Islet of Langerhans (tissue), 1 donor: Measurements from ENCODE around the gene GET4.
"Not testable (repeated sequence)": the region's sequence is repeated elsewhere in the genome, so short reads cannot be mapped to it uniquely, and the experiment has no call there.

Source experiments
- FAIRE-seq: peaks from one replicate; lab custom pipeline; 2011; peaks lifted over from hg19 to GRCh38; lab: Jason Lieb, UNC

The GET4 gene

GRCh38 chr7:846958-847650 is 29.2 kb upstream of the GET4 start:
- not testable (repeated sequence) for FAIRE-seq

- not testable (repeated sequence) for FAIRE-seq
Observed at GRCh38 chr7:847728-848127, 28.6 kb upstream of the GET4 start.

- no peak for FAIRE-seq
Observed at GRCh38 chr7:849145-849544, 27.2 kb upstream of the GET4 start.

- FAIRE-seq: no peak
Observed at GRCh38 chr7:849781-850180, 26.6 kb upstream of the GET4 start.

GRCh38 chr7:851204-851603 is 25.1 kb upstream of the GET4 start:
- no peak for FAIRE-seq

- FAIRE-seq: no peak
Observed at GRCh38 chr7:853366-854117, 22.8 kb upstream of the GET4 start.

DNA sequence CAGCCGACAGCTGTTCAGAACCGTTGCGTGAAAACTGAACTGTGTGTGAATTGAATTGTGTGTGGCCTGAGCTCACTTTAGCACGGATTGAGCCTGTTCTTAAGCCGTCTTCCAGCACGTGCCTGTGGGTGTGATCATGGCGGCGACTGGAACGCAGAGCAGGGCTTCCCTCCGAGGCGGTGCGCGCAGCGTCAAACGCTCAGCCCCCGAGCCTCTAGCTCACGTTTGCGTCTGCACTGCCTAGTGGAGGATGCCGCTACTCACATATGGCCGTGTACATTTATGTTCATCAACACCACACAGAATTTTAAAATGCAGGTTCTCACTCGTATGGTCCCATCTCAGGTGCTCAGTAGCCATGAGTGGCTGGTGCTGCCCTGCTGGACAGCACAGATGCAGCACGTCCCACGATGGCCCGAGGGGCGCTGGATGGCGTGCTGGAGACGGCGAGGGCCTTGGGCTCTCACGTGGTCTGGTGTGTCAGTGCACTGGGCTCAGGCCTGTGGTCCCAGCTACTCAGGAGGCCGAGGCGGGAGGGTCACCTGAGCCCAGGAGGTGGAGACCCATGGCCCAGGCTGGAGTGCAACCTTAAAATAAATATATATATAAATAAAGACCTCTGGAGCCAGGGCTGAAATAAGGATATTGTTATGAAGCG is 22.1 kb upstream of the GET4 start:
- no peak for FAIRE-seq

GRCh38 chr7:855686-856369 is 20.5 kb upstream of the GET4 start:
- FAIRE-seq: no peak

DNA sequence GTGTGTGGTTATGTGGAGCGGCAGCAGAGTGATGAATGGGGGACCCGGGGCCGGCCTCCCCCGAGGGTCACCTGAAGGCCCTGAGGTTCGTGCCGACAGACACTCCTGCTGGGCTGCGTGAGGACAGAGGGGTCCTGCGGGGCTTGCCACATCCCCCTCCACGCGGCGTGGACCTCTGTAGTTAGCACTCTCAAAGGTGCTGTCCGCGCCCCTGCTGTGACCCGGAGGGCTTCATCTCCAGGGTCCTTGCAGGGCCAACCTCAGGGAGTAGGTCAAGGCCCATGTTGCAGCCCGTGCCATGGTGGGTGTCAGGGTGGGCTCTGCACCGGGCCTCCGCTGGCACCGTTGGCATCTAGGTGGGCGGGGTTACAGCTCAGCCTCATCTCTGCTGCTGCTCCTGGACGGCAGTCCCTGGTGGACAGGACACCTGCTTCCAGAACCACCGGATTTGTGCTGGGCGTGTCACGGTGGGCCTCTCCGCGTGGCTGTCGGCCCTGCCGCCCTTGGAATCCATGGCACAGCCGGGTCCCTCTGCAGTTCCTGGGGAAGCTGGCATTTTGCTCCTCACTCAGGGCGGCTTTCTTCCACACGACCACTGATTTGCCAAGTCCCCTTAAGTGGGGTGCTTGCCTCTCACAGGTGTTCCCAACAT is 19.8 kb upstream of the GET4 start:
- no peak for FAIRE-seq

GRCh38 chr7:857661-858060 is 18.7 kb upstream of the GET4 start:
- no peak for FAIRE-seq

DNA sequence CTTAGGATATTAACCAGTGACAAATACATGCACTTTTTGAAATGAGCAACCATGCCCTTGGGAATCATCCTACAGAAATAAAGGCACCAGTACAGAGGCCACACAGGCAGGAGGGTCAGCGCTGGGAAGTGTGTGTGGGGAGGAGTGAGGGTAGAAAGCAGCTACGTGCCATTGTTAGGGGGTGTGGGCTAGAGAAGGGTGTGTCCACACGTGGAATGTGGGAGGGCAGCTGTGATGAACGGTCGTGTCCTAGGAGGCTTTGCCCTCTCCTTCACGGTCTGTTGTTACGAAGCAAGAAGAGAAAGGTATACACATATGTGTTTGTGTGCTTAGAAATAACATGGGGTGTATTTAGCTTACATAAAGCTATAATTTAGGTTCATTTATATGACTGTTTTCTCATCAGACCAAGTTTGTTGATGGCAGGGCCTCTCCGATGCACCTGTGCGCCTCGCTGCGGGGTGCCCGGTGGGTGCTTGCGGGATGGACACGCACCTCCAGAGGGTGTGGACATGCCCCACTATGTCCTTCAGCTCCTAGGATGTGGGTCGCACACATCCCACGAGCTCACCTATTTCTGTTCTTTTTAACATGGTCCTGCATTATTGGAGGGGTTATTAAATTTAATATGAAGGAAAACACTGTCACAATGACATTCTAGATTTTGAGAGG is 16.9 kb upstream of the GET4 start:
- FAIRE-seq: no peak

DNA sequence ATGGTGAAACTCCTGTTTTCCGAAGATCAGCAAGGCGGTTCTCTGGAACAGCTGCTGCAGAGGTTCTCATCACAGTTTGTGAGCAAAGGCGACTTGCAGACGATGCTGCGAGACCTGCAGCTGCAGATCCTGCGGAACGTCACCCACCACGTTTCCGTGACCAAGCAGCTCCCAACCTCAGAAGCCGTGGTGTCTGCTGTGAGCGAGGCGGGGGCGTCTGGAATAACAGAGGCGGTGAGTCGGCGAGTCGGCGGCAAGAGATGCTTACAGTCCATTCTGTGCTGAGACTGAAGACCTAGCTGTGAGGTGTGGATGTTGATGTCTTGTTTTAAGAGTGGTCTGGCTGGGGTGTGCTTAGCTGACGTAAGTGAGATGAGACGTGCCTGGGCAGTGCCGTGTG is 16.2 kb upstream of the GET4 start:
- no peak for FAIRE-seq

GRCh38 chr7:861222-861621 is 15.1 kb upstream of the GET4 start:
- no peak for FAIRE-seq

DNA sequence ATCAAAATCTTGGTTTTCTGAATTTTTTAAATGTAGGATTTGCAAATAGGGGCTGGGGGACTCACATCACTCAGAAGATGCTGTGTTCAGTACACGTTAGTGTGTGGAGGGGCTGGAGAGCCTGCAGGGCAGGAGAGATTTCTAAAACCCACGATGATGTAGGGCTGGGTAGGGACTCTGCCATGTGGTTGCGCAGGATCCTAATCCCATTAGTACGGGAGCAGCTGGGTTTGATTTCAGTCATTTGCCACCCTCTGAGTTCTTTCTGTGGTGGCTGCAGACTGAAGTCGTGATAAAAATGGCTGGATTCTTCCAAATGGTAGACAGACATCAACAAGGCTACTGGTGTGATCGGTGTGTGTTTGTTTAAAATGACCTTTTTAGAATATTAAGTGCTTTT is 14.2 kb upstream of the GET4 start:
- FAIRE-seq: no peak

GRCh38 chr7:863106-863505 is 13.2 kb upstream of the GET4 start:
- FAIRE-seq: no peak

GRCh38 chr7:865921-866320 is 10.4 kb upstream of the GET4 start:
- no peak for FAIRE-seq

DNA sequence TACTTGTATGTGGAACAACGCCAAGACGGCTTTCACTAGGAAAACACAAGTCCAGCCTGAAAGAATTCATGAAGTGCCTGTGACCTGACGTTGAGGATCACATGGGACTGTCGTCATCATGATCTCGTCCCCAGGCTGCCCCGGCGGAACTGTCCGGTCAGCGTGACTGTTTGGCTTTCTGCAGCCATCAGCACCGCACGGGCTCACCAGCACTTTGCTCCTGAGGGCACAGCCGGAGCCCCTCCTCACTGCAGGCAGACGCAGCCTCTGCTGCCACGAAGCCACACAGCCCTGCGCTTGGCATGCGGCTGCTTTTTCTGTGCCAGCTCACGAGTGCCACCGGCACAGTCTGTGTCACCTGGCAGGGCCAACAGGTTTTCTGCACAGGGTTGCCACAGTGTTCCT is 9.4 kb upstream of the GET4 start:
- no peak for FAIRE-seq

DNA sequence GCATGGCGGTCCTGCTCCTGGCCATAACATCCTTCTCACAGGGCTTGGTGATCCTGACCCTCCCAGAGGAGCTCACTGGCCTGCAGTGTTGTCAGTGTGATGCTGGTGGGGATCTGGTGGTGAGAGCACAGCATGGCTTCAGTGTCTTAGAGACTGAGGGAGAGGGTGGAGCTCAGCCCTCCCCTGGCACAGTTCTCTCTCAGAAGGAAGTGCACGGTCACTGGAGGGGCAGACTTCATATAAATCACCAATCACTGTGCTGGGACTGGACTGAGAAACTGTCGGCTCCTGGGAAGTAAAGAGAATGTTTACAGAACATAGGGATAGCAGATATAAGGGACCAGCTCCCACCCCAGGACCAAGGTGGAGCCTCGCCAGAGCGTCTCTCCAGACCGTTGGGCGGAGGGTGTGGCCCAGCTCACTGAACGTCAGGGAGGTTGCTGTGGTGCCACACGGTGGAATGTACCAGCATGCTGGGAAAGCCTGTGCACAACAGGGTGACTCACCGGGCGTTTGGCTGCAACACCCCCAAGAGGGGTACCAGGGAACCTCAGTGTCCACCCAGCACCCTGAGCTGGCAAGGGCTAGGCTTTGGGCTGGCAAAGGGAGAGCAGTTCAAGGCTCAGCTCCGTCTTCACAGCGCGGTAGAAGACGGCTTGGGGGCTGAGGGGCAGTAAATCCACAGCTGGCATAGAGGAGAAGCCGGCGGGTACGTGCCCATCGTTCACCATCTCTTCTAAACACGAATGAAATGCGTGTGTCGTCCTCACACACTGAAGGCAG is 8.8 kb upstream of the GET4 start:
- no peak for FAIRE-seq

- no peak for FAIRE-seq
Observed at GRCh38 chr7:868189-868486, 8.2 kb upstream of the GET4 start.

- no peak for FAIRE-seq
Observed at GRCh38 chr7:869348-869747, 7.0 kb upstream of the GET4 start.

GRCh38 chr7:871900-872537 is 4.3 kb upstream of the GET4 start:
- no peak for FAIRE-seq
